Amniotic stem cell (primary cell): ENCODE results near the gene DNAH11.
"Not testable (repeated sequence)": the region's sequence is repeated elsewhere in the genome, so short reads cannot be mapped to it uniquely, and the experiment has no call there.

Experiments
- DNase-seq: peaks from one replicate; lab custom pipeline; 2025; lab: John Stamatoyannopoulos, UW

Gene DNAH11

GRCh38 chr7:21777921-21778320 lies 235.1 kb downstream of the DNAH11 start:
- DNase-seq = no peak

- no peak for DNase-seq
Observed at GRCh38 chr7:21778953-21779352, 236.1 kb downstream of the DNAH11 start.

- DNase-seq = no peak
Observed at GRCh38 chr7:21782996-21783395, 240.2 kb downstream of the DNAH11 start.

- DNase-seq = no peak
Observed at GRCh38 chr7:21784989-21785388, 242.2 kb downstream of the DNAH11 start.

GRCh38 chr7:21805791-21806190 lies 263.0 kb downstream of the DNAH11 start:
- no peak for DNase-seq

GRCh38 chr7:21806388-21806787 lies 263.5 kb downstream of the DNAH11 start:
- DNase-seq = no peak

- no peak for DNase-seq
Observed at GRCh38 chr7:21819048-21819447, 276.2 kb downstream of the DNAH11 start.

- no peak for DNase-seq
Observed at GRCh38 chr7:21828841-21829240, 286.0 kb downstream of the DNAH11 start.

GRCh38 chr7:21829731-21830130 lies 286.9 kb downstream of the DNAH11 start:
- DNase-seq = no peak

- DNase-seq = no peak
Observed at GRCh38 chr7:21844742-21845141, 301.9 kb downstream of the DNAH11 start.

- DNase-seq = no peak
Observed at GRCh38 chr7:21850531-21851285, 307.9 kb downstream of the DNAH11 start.

- DNase-seq = no peak
Observed at GRCh38 chr7:21851559-21851967, 308.7 kb downstream of the DNAH11 start.

GRCh38 chr7:21865631-21866204 lies 322.9 kb downstream of the DNAH11 start:
- DNase-seq = not testable (repeated sequence)

GRCh38 chr7:21866731-21867130 lies 323.9 kb downstream of the DNAH11 start:
- DNase-seq = no peak

- no peak for DNase-seq
Observed at GRCh38 chr7:21867226-21867625, 324.4 kb downstream of the DNAH11 start.

- no peak for DNase-seq
Observed at GRCh38 chr7:21867816-21868575, 325.2 kb downstream of the DNAH11 start.

GRCh38 chr7:21868576-21868850 lies 325.7 kb downstream of the DNAH11 start:
- DNase-seq = no peak

- DNase-seq = no peak
Observed at GRCh38 chr7:21869785-21870402, 327.1 kb downstream of the DNAH11 start.

GRCh38 chr7:21883069-21883468 lies 340.2 kb downstream of the DNAH11 start:
- DNase-seq = no peak

- DNase-seq = not testable (repeated sequence)
Observed at GRCh38 chr7:21883501-21883900, 340.7 kb downstream of the DNAH11 start.

- DNase-seq = no peak
Observed at GRCh38 chr7:21884496-21884895, 341.7 kb downstream of the DNAH11 start.

GRCh38 chr7:21886396-21886795 lies 343.6 kb downstream of the DNAH11 start:
- DNase-seq = no peak

- DNase-seq = no peak
Observed at GRCh38 chr7:21887353-21887752, 344.5 kb downstream of the DNAH11 start.
